HG02973 (cell line): ENCODE measurements around the gene BICD2.
"Not testable (repeated sequence)": the region's sequence is repeated elsewhere in the genome, so short reads cannot be mapped to it uniquely, and the experiment has no call there.

ENCODE experiments used
- ATAC-seq: cut with Tn5 transposase; IDR thresholded peaks from one replicate; pipeline ENCODE4 v1.9.1; 2021; ENCODE audit warnings: moderate library complexity; ENCODE audit not compliant: unreplicated experiment

Gene BICD2

DNA sequence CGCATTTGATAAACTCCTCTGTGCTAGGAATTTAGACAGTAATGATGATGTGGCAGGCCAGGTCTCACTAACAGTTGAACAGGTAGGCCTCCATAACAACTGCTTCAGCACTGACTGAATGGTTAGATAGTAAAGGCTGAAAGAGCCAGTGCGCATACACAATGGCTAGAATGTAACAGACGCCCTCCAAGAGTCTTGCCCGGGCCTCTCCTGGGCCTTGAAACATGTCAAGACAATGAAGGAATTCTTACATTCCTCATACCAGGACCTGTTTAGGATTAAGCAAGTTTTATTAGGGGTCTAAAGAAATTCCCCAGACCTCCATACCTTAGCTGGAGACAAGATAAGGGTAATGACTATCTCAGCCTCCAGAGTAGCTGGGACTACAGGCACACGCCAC is 6.7 kb upstream of the BICD2 start:
- no peak for ATAC-seq

DNA sequence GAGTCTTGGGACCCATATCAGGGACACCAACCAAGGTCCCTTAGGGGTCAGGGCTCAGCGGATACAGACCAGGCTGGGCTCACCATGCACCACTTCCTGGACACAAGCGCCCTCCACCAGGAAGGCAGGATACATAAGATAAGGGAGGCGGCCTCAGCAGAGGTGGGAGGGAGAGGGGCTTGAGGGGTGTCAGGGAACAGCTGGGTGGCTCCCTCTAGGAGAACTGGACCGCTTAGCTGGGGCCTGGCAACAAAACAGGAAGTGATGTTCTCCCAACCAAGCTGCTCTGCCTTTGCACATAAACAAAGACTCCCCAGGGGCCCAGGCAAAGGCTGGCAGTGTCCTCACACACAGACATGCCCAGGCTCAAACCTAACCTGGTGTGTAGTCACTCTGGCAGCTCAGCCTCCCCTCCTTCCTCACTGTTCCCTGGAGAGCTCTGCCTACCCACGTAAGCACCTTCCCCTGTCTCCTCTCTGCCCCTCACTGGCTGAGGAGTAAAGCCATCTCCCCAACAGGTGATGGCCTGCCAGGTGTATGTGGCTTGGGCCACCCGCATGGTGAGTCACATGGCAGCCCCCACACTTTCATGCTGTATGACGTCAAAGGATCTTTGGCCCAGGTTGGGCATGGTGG is 5.8 kb upstream of the BICD2 start:
- no peak for ATAC-seq

DNA sequence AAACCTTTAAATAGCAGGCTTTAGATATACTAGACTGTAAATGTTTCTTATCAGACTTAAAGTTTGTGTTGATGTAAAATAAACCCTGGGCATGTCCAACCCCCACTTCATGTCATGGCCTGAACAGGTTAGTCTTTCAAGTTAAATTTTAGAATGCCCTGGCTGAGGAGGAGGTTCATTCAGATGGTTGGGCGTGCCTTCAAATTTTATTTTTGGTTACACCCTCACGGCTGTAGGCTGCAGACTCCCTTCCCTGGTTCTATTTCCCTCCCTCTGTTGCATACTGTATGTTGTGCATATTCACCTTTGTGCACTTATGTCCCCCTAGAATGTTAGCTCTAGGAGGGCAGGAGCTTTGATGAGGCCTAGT is 5.3 kb upstream of the BICD2 start:
- no peak for ATAC-seq

- ATAC-seq, result no peak
Observed at GRCh38 chr9:92769286-92769685, 4.7 kb upstream of the BICD2 start.

GRCh38 chr9:92768816-92769215 is 4.2 kb upstream of the BICD2 start:
- ATAC-seq, result not testable (repeated sequence)

GRCh38 chr9:92767066-92768054 is 2.7 kb upstream of the BICD2 start:
- ATAC-seq, result no peak

GRCh38 chr9:92764988-92765936 is 629 bp upstream of the BICD2 start:
- ATAC-seq, result peak; percentile 89

DNA sequence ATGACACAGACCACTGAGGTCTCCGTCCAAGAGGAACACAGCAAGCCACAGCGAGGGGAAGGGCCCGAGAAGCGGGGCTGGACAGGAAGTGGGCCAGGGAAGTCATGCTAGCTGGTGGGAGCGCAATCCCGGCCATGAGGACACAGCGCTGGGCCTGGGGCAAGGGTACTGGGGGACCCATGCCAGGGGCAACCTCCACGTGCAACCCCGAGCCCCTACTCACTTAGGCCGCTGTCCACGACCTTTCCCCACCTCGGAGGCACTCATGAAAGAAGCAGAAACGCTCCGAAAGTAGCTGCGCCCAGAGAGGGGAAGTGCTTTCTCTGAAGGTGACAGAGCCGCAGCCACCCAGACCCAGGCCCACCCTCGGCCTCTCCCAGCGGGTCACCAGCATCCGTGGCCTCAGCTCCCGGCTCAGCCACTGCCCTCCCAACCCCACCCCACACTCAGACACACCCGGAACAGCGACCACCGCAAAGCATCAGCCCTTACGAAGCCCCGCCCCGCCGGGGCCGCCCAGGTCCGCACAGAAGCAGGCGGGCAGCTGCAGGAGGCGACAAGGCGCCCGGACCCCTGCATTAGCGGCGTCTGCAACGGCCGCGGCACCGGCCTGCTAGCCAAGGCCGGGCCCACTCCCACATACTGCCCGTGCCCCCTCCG is 782 bp downstream of the BICD2 start:
- no peak for ATAC-seq

DNA sequence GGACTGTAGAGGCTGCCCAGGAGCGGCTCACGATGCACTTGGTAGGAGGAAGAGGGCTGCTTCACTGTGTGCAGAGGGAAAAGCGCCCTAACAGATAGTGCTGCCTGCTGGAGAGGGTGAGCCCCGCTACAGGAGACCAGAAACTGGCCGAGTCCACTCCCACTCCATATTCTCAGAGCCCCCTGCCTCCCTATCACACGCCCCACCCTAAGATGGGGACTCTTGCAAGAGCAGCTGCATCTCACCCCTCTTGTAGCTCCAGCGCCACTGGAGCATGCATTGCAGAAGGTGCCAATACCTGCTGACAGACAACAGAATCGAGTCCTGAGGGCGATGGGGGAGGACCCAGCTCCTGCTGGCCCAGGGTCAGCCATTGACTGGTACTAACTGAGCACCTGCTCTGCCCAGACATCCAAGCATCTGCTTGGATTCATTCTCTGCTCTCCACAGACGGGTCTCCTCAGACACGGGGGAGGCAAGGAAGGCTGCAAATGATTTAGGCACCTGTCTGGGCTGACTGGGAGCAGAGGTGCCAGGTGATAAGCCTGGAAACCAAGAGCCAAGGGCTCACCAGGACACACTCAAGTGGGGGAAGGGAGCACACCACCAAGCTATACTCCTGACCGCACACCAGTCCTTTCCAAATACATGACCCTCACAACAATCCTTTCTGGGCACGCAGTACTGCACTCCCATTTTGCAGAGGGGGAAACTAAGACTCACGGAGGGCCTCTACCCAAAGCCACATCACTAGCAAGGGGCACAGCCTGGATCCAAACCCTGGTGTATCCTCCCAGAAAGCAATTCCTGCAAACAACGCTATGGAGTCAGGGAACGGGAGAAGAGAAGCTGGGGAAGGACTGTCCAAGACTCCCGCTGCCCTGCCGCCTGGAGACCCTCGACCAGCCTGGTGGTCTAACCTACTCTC is 1.6 kb downstream of the BICD2 start:
- ATAC-seq, result no peak

DNA sequence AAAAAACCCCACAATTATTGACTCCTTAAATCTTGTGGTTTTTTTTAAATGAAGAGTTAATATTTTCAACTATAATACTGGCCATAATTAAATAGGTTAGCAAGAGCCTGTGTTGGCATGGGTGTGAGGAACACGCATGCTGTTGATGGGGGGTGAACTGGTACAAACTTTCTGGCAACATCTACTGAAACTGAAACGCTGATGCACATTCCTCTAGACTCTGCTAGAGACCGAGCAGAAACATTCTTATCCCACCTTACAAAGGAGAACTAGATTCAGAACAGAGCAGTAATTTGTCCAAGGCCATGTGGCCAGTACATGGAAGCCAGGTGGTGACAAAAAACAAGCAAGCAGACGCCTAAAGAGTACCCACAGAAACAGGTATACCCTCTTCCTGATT is 2.4 kb downstream of the BICD2 start:
- ATAC-seq, result no peak

DNA sequence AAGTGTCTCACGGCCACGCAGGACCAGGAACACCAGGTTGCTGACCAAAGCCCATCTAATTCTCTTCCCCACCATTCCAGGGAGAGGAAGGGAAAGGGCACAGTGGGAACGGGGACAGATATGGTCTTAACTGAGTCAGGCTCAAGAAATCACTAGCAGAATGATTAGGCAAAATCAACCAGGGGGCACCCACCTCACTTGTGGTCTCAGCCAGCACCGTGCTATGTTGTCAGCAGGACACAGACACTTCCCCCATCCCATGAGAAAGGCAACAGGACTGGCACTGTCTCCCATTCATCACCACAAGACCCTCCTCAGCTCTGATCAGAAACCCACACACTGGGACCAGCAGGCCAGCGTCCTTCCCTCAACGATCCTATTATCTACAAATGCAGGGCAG is 2.9 kb downstream of the BICD2 start:
- ATAC-seq, result no peak

- ATAC-seq, result no peak
Observed at GRCh38 chr9:92760494-92760893, 4.1 kb downstream of the BICD2 start.

- ATAC-seq, result no peak
Observed at GRCh38 chr9:92760070-92760469, 4.6 kb downstream of the BICD2 start.

- ATAC-seq, result no peak
Observed at GRCh38 chr9:92759446-92759845, 5.2 kb downstream of the BICD2 start.

GRCh38 chr9:92756792-92757191 is 7.8 kb downstream of the BICD2 start:
- no peak for ATAC-seq

GRCh38 chr9:92754091-92754745 is 10.4 kb downstream of the BICD2 start:
- ATAC-seq, result no peak

DNA sequence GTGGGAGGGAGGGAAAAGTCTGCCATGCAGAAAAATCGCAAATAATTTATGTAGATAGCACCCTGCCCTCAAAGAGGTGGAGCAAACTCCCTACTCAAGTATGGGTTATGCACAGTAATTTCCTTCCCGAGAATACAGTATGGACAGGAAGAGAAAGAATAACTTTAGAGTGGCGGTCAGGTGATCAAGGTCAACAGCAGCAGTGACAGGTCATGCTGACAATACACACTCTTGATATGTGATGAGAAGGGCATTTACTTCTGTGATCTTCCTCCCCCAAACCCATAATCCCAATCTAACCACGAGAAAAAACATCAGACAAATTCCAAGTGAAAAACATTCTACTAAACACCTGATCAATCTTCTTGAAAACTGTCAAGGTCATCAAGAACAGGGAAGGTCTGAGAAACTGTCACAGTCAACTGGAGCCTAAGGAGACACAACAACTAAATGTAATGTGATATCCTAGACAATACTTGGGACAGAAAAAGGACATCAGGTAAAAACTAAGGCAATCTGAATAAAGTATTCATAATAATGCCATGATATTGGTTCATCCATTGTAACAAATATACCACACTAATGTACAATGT is 11.7 kb downstream of the BICD2 start:
- no peak for ATAC-seq

DNA sequence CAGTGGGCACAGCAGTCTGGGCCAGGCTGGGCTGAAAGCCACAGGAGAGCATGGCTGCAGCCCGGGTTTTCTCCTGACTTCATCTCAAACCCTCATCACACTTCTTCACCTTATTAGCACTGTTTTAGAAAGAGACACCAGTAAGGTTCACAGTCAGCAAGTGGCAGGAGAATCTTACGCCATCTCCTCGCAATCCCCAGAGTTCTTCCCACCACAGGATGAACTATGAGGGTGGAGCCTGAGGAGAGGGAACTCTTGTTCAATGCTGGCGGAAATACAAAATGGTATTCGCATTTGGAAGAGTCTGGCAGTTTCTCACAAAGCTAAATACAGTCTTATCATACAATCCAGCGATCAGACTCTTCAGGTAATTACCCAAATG is 14.7 kb downstream of the BICD2 start:
- ATAC-seq, result no peak
